DND-41 (cell line): Measurements from ENCODE around the gene SIGLEC9.

Experiments used
- ATAC-seq: fragments of 200-7000 bp; cut with Tn5 transposase; 3 replicates; pipeline ENCODE4 v1.9.1; 2021; ENCODE audit warnings: low read depth; ENCODE audit not compliant: insufficient read depth
- DNase-seq: peaks from one replicate; pipeline ENCODE4 v3.0.0-alpha.2; 2020
- H2AFZ ChIP-seq: 2 replicates; pipeline ENCODE4 v1.6.0; 2012; ENCODE audit warnings: low read depth, low read length
- H3K27ac ChIP-seq: 2 replicates; pipeline ENCODE4 v1.5.1; 2012; ENCODE audit warnings: low read length, inconsistent platforms
- H3K27me3 ChIP-seq: fragments of 200-600 bp; sonication (generic); 2 replicates; pipeline ENCODE4 v1.6.0; 2012; ENCODE audit warnings: low read length, mild to moderate bottlenecking, inconsistent platforms; ENCODE audit not compliant: insufficient read depth, poor library complexity
- H3K36me3 ChIP-seq: 2 replicates; pipeline ENCODE4 v1.5.1; 2012; ENCODE audit warnings: low read length, inconsistent platforms; ENCODE audit not compliant: insufficient read depth
- H3K4me1 ChIP-seq: 2 replicates; pipeline ENCODE4 v1.5.1; 2012; ENCODE audit warnings: mild to moderate bottlenecking, low read length; ENCODE audit not compliant: insufficient read depth
- H3K4me2 ChIP-seq: 2 replicates; pipeline ENCODE4 v1.6.0; 2012; ENCODE audit warnings: mild to moderate bottlenecking, moderate library complexity, low read length, inconsistent platforms; ENCODE audit not compliant: insufficient read depth
- H3K4me3 ChIP-seq, 2 experiments: fragments of 200-600 bp in 1 of 2; shearing (Covaris generic) in 1 of 2; 2 replicates each; pipeline ENCODE4 v1.5.1; 2012 to 2016; ENCODE audit warnings: inconsistent platforms in 2 of 2, low read length in 2 of 2, mild to moderate bottlenecking in 2 of 2, low read depth in 1 of 2, moderate library complexity in 1 of 2
- H3K79me2 ChIP-seq: 2 replicates; pipeline ENCODE4 v1.6.0; 2012; ENCODE audit warnings: low read length, inconsistent platforms; ENCODE audit not compliant: insufficient read depth
- H3K9ac ChIP-seq: 2 replicates; pipeline ENCODE4 v1.6.0; 2012; ENCODE audit warnings: low read depth, mild to moderate bottlenecking, inconsistent platforms, low read length, moderate library complexity
- H3K9me3 ChIP-seq: 2 replicates; pipeline ENCODE4 v1.5.1; 2012; ENCODE audit warnings: low read length, moderate library complexity, mild to moderate bottlenecking, inconsistent platforms; ENCODE audit not compliant: insufficient read depth, severe bottlenecking
- H4K20me1 ChIP-seq: 2 replicates; pipeline ENCODE4 v1.6.0; 2012; ENCODE audit warnings: low read length; ENCODE audit not compliant: insufficient read depth
- CTCF ChIP-seq: IDR thresholded peaks from 2 replicates; pipeline ENCODE4 v1.5.1; 2012; ENCODE audit warnings: borderline replicate concordance, low read length, moderate library complexity, mild to moderate bottlenecking; ENCODE audit not compliant: poor library complexity, severe bottlenecking; ENCODE audit errors: extremely low read depth
- EZH2 ChIP-seq: IDR thresholded peaks from 3 replicates; pipeline ENCODE4 v1.6.1; 2012; ENCODE audit warnings: borderline replicate concordance, low read depth, mild to moderate bottlenecking, moderate library complexity, low read length, inconsistent platforms; ENCODE audit not compliant: severe bottlenecking

The SIGLEC9 gene

GRCh38 chr19:51114087-51114729, 10.5 kb upstream of the SIGLEC9 start:
- Histone ChIP-seq H3K27me3 (peaks cover 13% of the 10 kb centered on the region), H3K36me3 (no peaks in the 10 kb centered on the region), H4K20me1 (no peaks in the 10 kb centered on the region), H3K4me2 (no peak overlapping the region), H3K4me3 (no peak overlapping the region), H3K79me2 (no peaks in the 10 kb centered on the region), H3K9me3 (no peaks in the 10 kb centered on the region), H2AFZ (no peak overlapping the region), H3K9ac (no peak overlapping the region), H3K4me1 (no peaks in the 10 kb centered on the region), H3K27ac (no peak overlapping the region)
- DNase-seq (no peak), ATAC-seq (no peak)
- TF ChIP-seq EZH2, result no peak
- no peak for TF ChIP-seq CTCF

DNA sequence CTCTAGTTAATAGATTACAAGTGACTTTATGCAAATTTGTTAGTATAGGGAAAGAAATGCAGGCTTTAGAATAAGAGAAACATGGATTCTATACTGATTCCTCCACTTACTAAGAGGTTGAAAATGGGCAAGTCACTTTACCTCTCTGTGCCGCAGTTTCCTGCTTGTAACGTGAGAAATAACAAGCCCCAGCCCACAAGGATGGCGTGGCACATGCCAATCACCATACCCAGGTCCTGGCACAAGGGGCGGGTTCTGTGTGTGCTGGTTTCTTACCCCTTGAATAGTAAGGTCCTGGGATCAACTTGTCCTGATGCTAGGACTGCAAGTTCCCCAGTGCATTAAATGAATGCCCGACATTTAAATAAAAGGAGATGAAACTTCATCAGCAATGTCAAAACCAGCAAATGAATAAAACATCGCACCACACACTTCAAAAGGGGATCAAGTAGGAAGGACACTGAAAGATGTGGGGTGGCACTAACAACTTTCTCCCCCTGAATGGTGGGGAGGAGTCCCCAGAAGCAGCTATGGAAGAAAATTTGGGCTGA, 7.9 kb upstream of the SIGLEC9 start:
- Histone ChIP-seq H3K36me3 (no peaks in the 10 kb centered on the region), H3K79me2 (no peaks in the 10 kb centered on the region), H2AFZ (no peak overlapping the region), H4K20me1 (no peaks in the 10 kb centered on the region), H3K27me3 (peaks cover 13% of the 10 kb centered on the region), H3K4me2 (no peak overlapping the region), H3K9ac (no peak overlapping the region), H3K27ac (no peak overlapping the region), H3K4me1 (no peaks in the 10 kb centered on the region), H3K9me3 (no peaks in the 10 kb centered on the region), H3K4me3 (no peak overlapping the region)
- DNase-seq (no peak), ATAC-seq (no peak)
- no peak for TF ChIP-seq EZH2
- TF ChIP-seq CTCF, result no peak

DNA sequence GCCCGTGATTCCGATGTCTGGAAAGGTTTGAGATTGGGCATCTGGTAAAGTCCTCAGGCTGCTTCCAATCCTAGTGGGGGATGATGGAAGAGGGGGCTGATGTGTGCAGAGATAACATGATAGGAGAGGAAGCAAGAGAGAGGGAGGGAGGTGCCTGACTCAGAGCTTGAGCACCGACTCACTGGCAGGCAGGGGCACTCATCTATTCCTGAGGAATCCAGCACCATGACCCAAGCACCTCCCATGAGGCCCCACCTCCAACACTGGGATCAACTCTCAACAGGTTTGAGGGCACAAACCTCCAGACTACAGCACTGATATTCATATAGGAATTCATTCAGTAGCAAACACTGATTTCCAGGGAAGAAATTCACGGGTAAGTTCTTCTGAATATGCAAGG, 5.6 kb upstream of the SIGLEC9 start:
- H3K27ac ChIP-seq, result no peak overlapping the region
- no peaks in the 10 kb centered on the region for H3K9me3 ChIP-seq
- H3K36me3 ChIP-seq, result no peaks in the 10 kb centered on the region
- no peak for DNase-seq
- ATAC-seq, result no peak
- no peak overlapping the region for H2AFZ ChIP-seq
- peaks cover 6% of the 10 kb centered on the region for H3K27me3 ChIP-seq
- no peaks in the 10 kb centered on the region for H3K79me2 ChIP-seq
- no peak overlapping the region for H3K4me3 ChIP-seq
- no peak overlapping the region for H3K9ac ChIP-seq
- no peak overlapping the region for H3K4me2 ChIP-seq
- TF ChIP-seq EZH2, result no peak
- no peak for TF ChIP-seq CTCF
- no peaks in the 10 kb centered on the region for H4K20me1 ChIP-seq
- no peaks in the 10 kb centered on the region for H3K4me1 ChIP-seq
